Measurements from ENCODE around the gene GPR32.
"Not testable (repeated sequence)": the region's sequence is repeated elsewhere in the genome, so short reads cannot be mapped to it uniquely, and the experiment has no call there.

GRCh38 chr19:50766746-50767145 lies 3.5 kb upstream of the GPR32 start:
- TF ChIP-seq CTCF, POLR2A (IDR thresholded peaks at IDR 0.05): not testable (repeated sequence)

All from Peyer's patch (tissue), 4 donors.